ENCODE results near the gene TRAM2. TPM values are rescaled to one million over a fixed set of nuclear protein-coding genes. Genes with fewer than 3 reads are reported as not detected.

TRAM2 gene
- total and polyA plus RNA-seq, 9 of the 15 experiments (the other 6 are each of a cell fraction or from before 2014, with no cell fraction given), result 2.6 to 13.3 (median 8.9) TPM

DNA sequence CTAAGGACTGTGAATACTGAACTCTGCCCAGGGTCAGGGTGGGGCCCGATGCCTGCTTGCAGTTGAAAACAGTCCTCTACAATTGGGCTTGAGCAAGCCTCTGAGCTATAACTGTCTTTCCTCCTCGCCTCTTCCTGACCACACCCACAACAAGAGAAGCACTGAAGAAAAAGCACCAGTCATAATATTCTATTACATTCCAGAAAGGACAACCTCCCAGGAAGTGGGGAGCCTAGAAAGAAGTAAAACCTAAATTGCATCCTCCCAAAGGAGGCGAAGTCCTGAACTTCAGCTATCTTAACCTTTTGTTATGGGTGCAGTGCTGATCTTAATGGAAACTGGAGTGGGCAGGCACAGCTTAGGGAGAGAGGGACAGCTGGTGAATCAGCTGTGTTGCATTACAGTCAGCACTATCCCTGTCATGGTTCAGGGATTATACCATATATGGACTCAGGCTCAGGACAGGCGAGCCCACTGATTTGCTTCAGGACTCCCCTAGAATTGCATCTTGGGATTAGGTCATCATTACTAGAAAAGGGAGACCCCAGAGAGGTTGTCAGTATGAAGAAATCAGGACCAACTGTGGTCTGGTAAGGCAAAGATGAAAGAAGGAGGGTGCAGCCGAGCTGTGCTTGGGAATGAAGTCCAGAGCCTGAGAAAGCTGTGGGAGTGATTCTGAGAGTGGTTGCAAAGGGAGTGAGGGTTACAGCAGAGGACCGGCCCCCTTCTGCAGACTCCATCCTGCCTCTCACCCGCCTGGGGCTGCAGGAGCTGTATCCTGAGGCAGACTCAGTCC, 18.3 kb upstream of the TRAM2 start (continued):
- TF ChIP-seq, protein P1, sequence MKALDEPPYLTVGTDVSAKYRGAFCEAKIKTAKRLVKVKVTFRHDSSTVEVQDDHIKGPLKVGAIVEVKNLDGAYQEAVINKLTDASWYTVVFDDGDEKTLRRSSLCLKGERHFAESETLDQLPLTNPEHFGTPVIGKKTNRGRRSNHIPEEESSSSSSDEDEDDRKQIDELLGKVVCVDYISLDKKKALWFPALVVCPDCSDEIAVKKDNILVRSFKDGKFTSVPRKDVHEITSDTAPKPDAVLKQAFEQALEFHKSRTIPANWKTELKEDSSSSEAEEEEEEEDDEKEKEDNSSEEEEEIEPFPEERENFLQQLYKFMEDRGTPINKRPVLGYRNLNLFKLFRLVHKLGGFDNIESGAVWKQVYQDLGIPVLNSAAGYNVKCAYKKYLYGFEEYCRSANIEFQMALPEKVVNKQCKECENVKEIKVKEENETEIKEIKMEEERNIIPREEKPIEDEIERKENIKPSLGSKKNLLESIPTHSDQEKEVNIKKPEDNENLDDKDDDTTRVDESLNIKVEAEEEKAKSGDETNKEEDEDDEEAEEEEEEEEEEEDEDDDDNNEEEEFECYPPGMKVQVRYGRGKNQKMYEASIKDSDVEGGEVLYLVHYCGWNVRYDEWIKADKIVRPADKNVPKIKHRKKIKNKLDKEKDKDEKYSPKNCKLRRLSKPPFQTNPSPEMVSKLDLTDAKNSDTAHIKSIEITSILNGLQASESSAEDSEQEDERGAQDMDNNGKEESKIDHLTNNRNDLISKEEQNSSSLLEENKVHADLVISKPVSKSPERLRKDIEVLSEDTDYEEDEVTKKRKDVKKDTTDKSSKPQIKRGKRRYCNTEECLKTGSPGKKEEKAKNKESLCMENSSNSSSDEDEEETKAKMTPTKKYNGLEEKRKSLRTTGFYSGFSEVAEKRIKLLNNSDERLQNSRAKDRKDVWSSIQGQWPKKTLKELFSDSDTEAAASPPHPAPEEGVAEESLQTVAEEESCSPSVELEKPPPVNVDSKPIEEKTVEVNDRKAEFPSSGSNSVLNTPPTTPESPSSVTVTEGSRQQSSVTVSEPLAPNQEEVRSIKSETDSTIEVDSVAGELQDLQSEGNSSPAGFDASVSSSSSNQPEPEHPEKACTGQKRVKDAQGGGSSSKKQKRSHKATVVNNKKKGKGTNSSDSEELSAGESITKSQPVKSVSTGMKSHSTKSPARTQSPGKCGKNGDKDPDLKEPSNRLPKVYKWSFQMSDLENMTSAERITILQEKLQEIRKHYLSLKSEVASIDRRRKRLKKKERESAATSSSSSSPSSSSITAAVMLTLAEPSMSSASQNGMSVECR (CRISPR knock-in tag; IDR thresholded peaks at IDR 0.05), result no peak
- TF ChIP-seq EP300 (IDR thresholded peaks at IDR 0.05; ENCODE audit: low read length) (no peak), TAF7 (tag; IDR thresholded peaks at IDR 0.05) (no peak), CEBPB (tag; IDR thresholded peaks at IDR 0.05) (no peak), ESRRB (CRISPR knock-in tag; IDR thresholded peaks at IDR 0.05; ENCODE audit: borderline replicate concordance) (no peak), RBM14 (IDR thresholded peaks at IDR 0.05; ENCODE audit: borderline replicate concordance, insufficient read depth, low read depth, low read length) (no peak), TCF3 (CRISPR knock-in tag; IDR thresholded peaks at IDR 0.05) (no peak), ZNF707 (CRISPR knock-in tag; conservative IDR thresholded peaks at IDR 0.05) (no peak), CBX8 (IDR thresholded peaks at IDR 0.05; ENCODE audit: borderline replicate concordance, extremely low read depth, low read depth, low read length, poor library complexity, severe bottlenecking) (no peak), MYC (IDR thresholded peaks at IDR 0.05; ENCODE audit: low read depth, low read length) (no peak), MYC (CRISPR knock-in tag; IDR thresholded peaks at IDR 0.05; ENCODE audit: borderline replicate concordance, low read depth) (no peak), ZKSCAN1 (IDR thresholded peaks at IDR 0.05; ENCODE audit: low read depth, low read length) (no peak), C11orf30 (IDR thresholded peaks at IDR 0.05; ENCODE audit: low read depth) (peak; percentile 71; the same call in 1 of the 2 replicates), GATAD2A (IDR thresholded peaks at IDR 0.05) (no peak), HNRNPL (IDR thresholded peaks at IDR 0.05; ENCODE audit: low read depth, low read length) (no peak), NBN (IDR thresholded peaks at IDR 0.05; ENCODE audit: low read depth) (no peak), SRF (CRISPR knock-in tag; IDR thresholded peaks at IDR 0.05) (peak in 1 of 2 experiments; percentile 89; a peak in 2 of 4 replicates), GATA2 (CRISPR knock-in tag; IDR thresholded peaks at IDR 0.05) (no peak), ZNF445 (CRISPR knock-in tag; IDR thresholded peaks at IDR 0.05; ENCODE audit: low read depth) (no peak), ZNF224 (CRISPR knock-in tag; IDR thresholded peaks at IDR 0.05) (no peak), ZNF644 (tag; IDR thresholded peaks at IDR 0.05; ENCODE audit: low read depth) (no peak), FOXJ3 (CRISPR knock-in tag; IDR thresholded peaks at IDR 0.05) (no peak)
- TF ChIP-seq, protein P2, sequence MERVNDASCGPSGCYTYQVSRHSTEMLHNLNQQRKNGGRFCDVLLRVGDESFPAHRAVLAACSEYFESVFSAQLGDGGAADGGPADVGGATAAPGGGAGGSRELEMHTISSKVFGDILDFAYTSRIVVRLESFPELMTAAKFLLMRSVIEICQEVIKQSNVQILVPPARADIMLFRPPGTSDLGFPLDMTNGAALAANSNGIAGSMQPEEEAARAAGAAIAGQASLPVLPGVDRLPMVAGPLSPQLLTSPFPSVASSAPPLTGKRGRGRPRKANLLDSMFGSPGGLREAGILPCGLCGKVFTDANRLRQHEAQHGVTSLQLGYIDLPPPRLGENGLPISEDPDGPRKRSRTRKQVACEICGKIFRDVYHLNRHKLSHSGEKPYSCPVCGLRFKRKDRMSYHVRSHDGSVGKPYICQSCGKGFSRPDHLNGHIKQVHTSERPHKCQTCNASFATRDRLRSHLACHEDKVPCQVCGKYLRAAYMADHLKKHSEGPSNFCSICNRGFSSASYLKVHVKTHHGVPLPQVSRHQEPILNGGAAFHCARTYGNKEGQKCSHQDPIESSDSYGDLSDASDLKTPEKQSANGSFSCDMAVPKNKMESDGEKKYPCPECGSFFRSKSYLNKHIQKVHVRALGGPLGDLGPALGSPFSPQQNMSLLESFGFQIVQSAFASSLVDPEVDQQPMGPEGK (CRISPR knock-in tag; IDR thresholded peaks at IDR 0.05; ENCODE audit: borderline replicate concordance), result no peak
